AG10803 (cell line): ENCODE results near the gene PSMB2.

Source experiments
- DNase-seq: peaks from one replicate; pipeline ENCODE4 v3.0.0; 2010; ENCODE audit warnings: low read depth
- H3K4me3 ChIP-seq: 2 replicates; pipeline ENCODE4 v1.5.1; 2011; ENCODE audit warnings: mild to moderate bottlenecking, low read length, control low read depth
- CTCF ChIP-seq: conservative IDR thresholded peaks from 2 replicates; pipeline ENCODE4 v1.5.1; 2011; ENCODE audit warnings: mild to moderate bottlenecking, low read length, control low read depth, inconsistent platforms

The PSMB2 gene

DNA sequence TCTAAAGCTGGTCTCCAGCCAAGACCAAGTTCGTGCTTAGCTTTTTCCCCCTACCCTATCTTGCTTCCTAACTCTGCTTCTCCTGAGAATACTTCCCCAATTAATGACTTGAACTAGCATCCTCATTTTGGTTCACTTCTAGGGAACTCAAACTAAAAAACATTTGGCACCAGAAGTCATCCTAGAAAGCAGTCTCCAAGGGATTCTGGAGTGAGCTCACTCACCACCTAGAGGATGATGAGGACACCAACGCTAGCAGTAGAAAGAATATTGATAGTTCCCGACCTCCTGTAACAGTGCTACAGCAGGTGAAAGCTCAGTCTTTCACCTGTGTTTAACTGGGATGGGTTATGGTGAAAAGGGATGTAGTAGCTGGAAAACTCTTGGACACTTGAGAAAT is 4.7 kb upstream of the PSMB2 start:
- no peak overlapping the region for H3K4me3 ChIP-seq
- DNase-seq = no peak
- TF ChIP-seq CTCF = no peak; the same call in 1 of the 2 replicates

- no peak overlapping the region for H3K4me3 ChIP-seq
- no peak for TF ChIP-seq CTCF
- DNase-seq = no peak
Observed at GRCh38 chr1:35644204-35644603, 2.9 kb upstream of the PSMB2 start.

DNA sequence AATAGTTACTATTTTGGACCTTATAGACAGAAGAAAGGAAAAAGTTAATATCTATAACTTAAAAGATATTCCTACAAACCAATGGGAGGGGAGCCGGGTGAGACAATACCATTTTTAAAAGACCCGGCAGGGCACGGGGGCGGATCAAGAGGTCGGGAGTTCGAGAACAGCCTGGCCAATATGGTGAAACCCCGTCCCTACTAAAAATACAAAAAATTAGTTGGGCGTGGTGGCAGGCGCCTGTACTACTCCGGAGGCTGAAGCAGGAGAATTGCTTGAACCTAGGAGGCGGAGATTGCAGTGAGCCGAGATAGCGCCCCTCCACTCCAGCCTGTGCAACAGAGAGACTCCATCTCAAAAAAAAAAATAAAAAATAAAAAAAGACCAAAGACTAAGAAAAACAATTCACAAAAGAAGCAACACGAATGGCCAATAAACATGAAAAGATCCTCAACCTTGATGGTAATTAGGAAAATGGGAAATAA is 1.2 kb upstream of the PSMB2 start:
- peak overlapping the region; percentile 98 for H3K4me3 ChIP-seq
- TF ChIP-seq CTCF = no peak
- no peak for DNase-seq

- H3K4me3 ChIP-seq = peak overlapping the region; percentile 98
- DNase-seq = no peak
- no peak for TF ChIP-seq CTCF
Observed at GRCh38 chr1:35640380-35641232, 720 bp downstream of the PSMB2 start.

DNA sequence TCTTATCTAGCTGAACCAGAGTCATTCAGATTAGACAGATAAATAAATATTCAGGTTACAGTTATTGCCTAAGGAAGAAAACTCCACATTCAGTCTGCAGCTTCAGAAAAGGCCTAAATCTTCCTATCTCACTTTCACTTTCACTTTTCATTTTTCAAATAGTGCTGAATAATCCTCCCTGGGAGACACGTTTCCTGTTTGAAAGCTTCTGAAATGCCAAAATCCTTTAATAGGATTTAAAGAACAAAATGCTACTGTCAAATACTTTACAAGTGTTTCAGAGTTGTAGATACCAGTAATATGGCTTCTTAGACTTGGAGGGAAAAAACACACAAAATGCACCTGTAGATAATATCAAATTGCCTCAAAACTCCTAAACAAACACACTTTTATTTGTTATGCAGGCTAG is 3.9 kb downstream of the PSMB2 start:
- TF ChIP-seq CTCF = no peak
- DNase-seq = peak; percentile 37
- H3K4me3 ChIP-seq = peak overlapping the region; percentile 47

- TF ChIP-seq CTCF = no peak
- peak; percentile 3 for DNase-seq
- H3K4me3 ChIP-seq = no peak overlapping the region
Observed at GRCh38 chr1:35633547-35633946, 7.8 kb downstream of the PSMB2 start.

DNA sequence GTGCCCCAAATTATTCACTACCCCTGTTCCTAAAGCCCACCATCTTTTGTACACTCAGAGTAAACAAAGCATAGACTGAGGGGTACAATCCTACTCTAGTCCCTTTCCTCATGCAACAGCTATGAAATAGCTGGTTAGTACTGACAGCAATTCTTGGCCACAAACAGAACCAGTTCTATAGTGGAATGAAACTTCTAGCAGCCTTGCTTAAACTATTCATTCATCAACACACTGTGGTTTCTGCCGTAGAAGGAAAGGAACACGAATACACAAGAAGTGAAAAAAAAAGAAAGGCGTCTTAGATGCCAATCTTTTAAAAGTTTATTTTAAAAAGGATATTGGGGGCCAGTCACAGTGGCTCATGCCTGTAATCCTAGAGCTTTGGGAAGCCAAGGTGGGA is 9.9 kb downstream of the PSMB2 start:
- TF ChIP-seq CTCF = no peak
- no peak overlapping the region for H3K4me3 ChIP-seq
- no peak for DNase-seq
